ENCODE data around the gene RPA3.
"Not testable (repeated sequence)": the region's sequence is repeated elsewhere in the genome, so short reads cannot be mapped to it uniquely, and the experiment has no call there.

Gene RPA3

GRCh38 chr7:7670490-7670889, 47.9 kb downstream of the RPA3 start:
- Histone ChIP-seq H3K4me3 (ENCODE audit: insufficient read length, low read depth) (no peak overlapping the region), H3K9ac (ENCODE audit: insufficient read length, low read depth) (no peak overlapping the region), H3K36me3 (ENCODE audit: insufficient read depth, insufficient read length, low read length) (peaks cover 1% of the 10 kb centered on the region), H3K9me3 (ENCODE audit: insufficient read depth, low read length) (peaks cover 4% of the 10 kb centered on the region; the same call in 1 of the 2 replicates), H3K27me3 (ENCODE audit: insufficient read depth, insufficient read length) (no peaks in the 10 kb centered on the region), H3K4me1 (ENCODE audit: insufficient read depth, insufficient read length) (no peaks in the 10 kb centered on the region)
- no peak for DNase-seq (ENCODE audit: low read depth, low spot score)
- TF ChIP-seq YY1 (IDR thresholded peaks at IDR 0.05; ENCODE audit: insufficient read depth, insufficient read length) (no peak), ZNF274 (IDR thresholded peaks at IDR 0.05; ENCODE audit: low read depth, low read length) (no peak), SUZ12 (IDR thresholded peaks at IDR 0.05; ENCODE audit: extremely low read depth, insufficient read depth, insufficient read length) (no peak)

GRCh38 chr7:7668706-7669105, 49.7 kb downstream of the RPA3 start:
- Histone ChIP-seq H3K36me3 (ENCODE audit: insufficient read depth, insufficient read length, low read length) (no peaks in the 10 kb centered on the region), H3K4me1 (ENCODE audit: insufficient read depth, insufficient read length) (no peaks in the 10 kb centered on the region), H3K4me3 (ENCODE audit: insufficient read length, low read depth) (no peak overlapping the region), H3K27me3 (ENCODE audit: insufficient read depth, insufficient read length) (no peaks in the 10 kb centered on the region), H3K9me3 (ENCODE audit: insufficient read depth, low read length) (peaks cover 4% of the 10 kb centered on the region; the same call in 1 of the 2 replicates), H3K9ac (ENCODE audit: insufficient read length, low read depth) (no peak overlapping the region)
- TF ChIP-seq YY1 (IDR thresholded peaks at IDR 0.05; ENCODE audit: insufficient read depth, insufficient read length) (no peak), SUZ12 (IDR thresholded peaks at IDR 0.05; ENCODE audit: extremely low read depth, insufficient read depth, insufficient read length) (no peak), ZNF274 (IDR thresholded peaks at IDR 0.05; ENCODE audit: low read depth, low read length) (no peak)
- DNase-seq (ENCODE audit: low read depth, low spot score): no peak

- Histone ChIP-seq H3K4me3 (ENCODE audit: insufficient read length, low read depth) (no peak overlapping the region), H3K4me1 (ENCODE audit: insufficient read depth, insufficient read length) (no peaks in the 10 kb centered on the region), H3K36me3 (ENCODE audit: insufficient read depth, insufficient read length, low read length) (no peaks in the 10 kb centered on the region), H3K9ac (ENCODE audit: insufficient read length, low read depth) (no peak overlapping the region), H3K9me3 (ENCODE audit: insufficient read depth, low read length) (peaks cover 4% of the 10 kb centered on the region; the same call in 1 of the 2 replicates), H3K27me3 (ENCODE audit: insufficient read depth, insufficient read length) (no peaks in the 10 kb centered on the region)
- no peak for DNase-seq (ENCODE audit: low read depth, low spot score)
- TF ChIP-seq YY1 (IDR thresholded peaks at IDR 0.05; ENCODE audit: insufficient read depth, insufficient read length) (no peak), ZNF274 (IDR thresholded peaks at IDR 0.05; ENCODE audit: low read depth, low read length) (no peak), SUZ12 (IDR thresholded peaks at IDR 0.05; ENCODE audit: extremely low read depth, insufficient read depth, insufficient read length) (no peak)
Observed at GRCh38 chr7:7667187-7667586, 51.2 kb downstream of the RPA3 start.

- Histone ChIP-seq H3K27me3 (ENCODE audit: insufficient read depth, insufficient read length) (no peaks in the 10 kb centered on the region), H3K4me1 (ENCODE audit: insufficient read depth, insufficient read length) (no peaks in the 10 kb centered on the region), H3K9ac (ENCODE audit: insufficient read length, low read depth) (no peak overlapping the region), H3K4me3 (ENCODE audit: insufficient read length, low read depth) (no peak overlapping the region), H3K36me3 (ENCODE audit: insufficient read depth, insufficient read length, low read length) (no peaks in the 10 kb centered on the region), H3K9me3 (ENCODE audit: insufficient read depth, low read length) (peaks cover 4% of the 10 kb centered on the region; the same call in 1 of the 2 replicates)
- TF ChIP-seq SUZ12 (IDR thresholded peaks at IDR 0.05; ENCODE audit: extremely low read depth, insufficient read depth, insufficient read length): no peak
- TF ChIP-seq YY1 (IDR thresholded peaks at IDR 0.05; ENCODE audit: insufficient read depth, insufficient read length): no peak
- TF ChIP-seq ZNF274 (IDR thresholded peaks at IDR 0.05; ENCODE audit: low read depth, low read length): no peak
- DNase-seq (ENCODE audit: low read depth, low spot score): no peak
Observed at GRCh38 chr7:7665031-7665430, 53.4 kb downstream of the RPA3 start.

GRCh38 chr7:7664291-7664690, 54.1 kb downstream of the RPA3 start:
- no peaks in the 10 kb centered on the region; the same call in 1 of the 2 replicates for H3K9me3 ChIP-seq (ENCODE audit: insufficient read depth, low read length)
- TF ChIP-seq ZNF274 (IDR thresholded peaks at IDR 0.05; ENCODE audit: low read depth, low read length): no peak
- TF ChIP-seq SUZ12 (IDR thresholded peaks at IDR 0.05; ENCODE audit: extremely low read depth, insufficient read depth, insufficient read length): no peak
- no peak for TF ChIP-seq YY1 (IDR thresholded peaks at IDR 0.05; ENCODE audit: insufficient read depth, insufficient read length)
- DNase-seq (ENCODE audit: low read depth, low spot score): no peak
- no peak overlapping the region for H3K4me3 ChIP-seq (ENCODE audit: insufficient read length, low read depth)
- H3K27me3 ChIP-seq (ENCODE audit: insufficient read depth, insufficient read length): no peaks in the 10 kb centered on the region
- H3K9ac ChIP-seq (ENCODE audit: insufficient read length, low read depth): no peak overlapping the region
- H3K4me1 ChIP-seq (ENCODE audit: insufficient read depth, insufficient read length): no peaks in the 10 kb centered on the region
- H3K36me3 ChIP-seq (ENCODE audit: insufficient read depth, insufficient read length, low read length): no peaks in the 10 kb centered on the region

- TF ChIP-seq ZNF274 (IDR thresholded peaks at IDR 0.05; ENCODE audit: low read depth, low read length): no peak
- peak; percentile 26 for TF ChIP-seq YY1 (IDR thresholded peaks at IDR 0.05; ENCODE audit: insufficient read depth, insufficient read length)
- no peak for TF ChIP-seq SUZ12 (IDR thresholded peaks at IDR 0.05; ENCODE audit: extremely low read depth, insufficient read depth, insufficient read length)
- Histone ChIP-seq H3K4me3 (ENCODE audit: insufficient read length, low read depth) (no peak overlapping the region), H3K9ac (ENCODE audit: insufficient read length, low read depth) (no peak overlapping the region), H3K36me3 (ENCODE audit: insufficient read depth, insufficient read length, low read length) (no peaks in the 10 kb centered on the region), H3K4me1 (ENCODE audit: insufficient read depth, insufficient read length) (no peaks in the 10 kb centered on the region), H3K27me3 (ENCODE audit: insufficient read depth, insufficient read length) (no peaks in the 10 kb centered on the region), H3K9me3 (ENCODE audit: insufficient read depth, low read length) (no peaks in the 10 kb centered on the region)
- peak; percentile 46 for DNase-seq (ENCODE audit: low read depth, low spot score)
Observed at GRCh38 chr7:7662527-7662926, 55.9 kb downstream of the RPA3 start.

GRCh38 chr7:7656459-7656858, 61.9 kb downstream of the RPA3 start:
- H3K9me3 ChIP-seq (ENCODE audit: insufficient read depth, low read length); H3K9ac ChIP-seq (ENCODE audit: insufficient read length, low read depth); H3K36me3 ChIP-seq (ENCODE audit: insufficient read depth, insufficient read length, low read length); H3K27me3 ChIP-seq (ENCODE audit: insufficient read depth, insufficient read length); DNase-seq (ENCODE audit: low read depth, low spot score); H3K4me3 ChIP-seq (ENCODE audit: insufficient read length, low read depth); H3K4me1 ChIP-seq (ENCODE audit: insufficient read depth, insufficient read length): not testable (repeated sequence)
